CD4-positive, CD25-positive, alpha-beta regulatory T cell (primary cell): ENCODE results near the gene SNAP29. TPM values are rescaled to one million over a fixed set of nuclear protein-coding genes. Genes with fewer than 3 reads are reported as not detected.
"Not testable (repeated sequence)": the region's sequence is repeated elsewhere in the genome, so short reads cannot be mapped to it uniquely, and the experiment has no call there.

Experiments
- ATAC-seq, 2 donors: fragments of 150-1000 bp; cut with Tn5 transposase; one replicate each; pipeline ENCODE4 v1.10.0; 2021; ENCODE audit warnings: low read depth in 2 of 2, moderate number of reproducible peaks in 2 of 2, moderate library complexity in 1 of 2
- DNase-seq, 3 donors: peaks; one replicate each; pipeline versions ENCODE4 v3.0.0 to v3.0.0-alpha.2; 2012 to 2022; ENCODE audit warnings: mixed read lengths in 1 of 3
- H3K27ac ChIP-seq: one replicate; pipeline ENCODE4 v1.7.0; 2013; ENCODE audit warnings: mild to moderate bottlenecking, low read length; ENCODE audit not compliant: insufficient read depth, poor library complexity, severe bottlenecking
- H3K27me3 ChIP-seq: one replicate; pipeline ENCODE4 v1.7.0; 2013; ENCODE audit warnings: low read length; ENCODE audit not compliant: control insufficient read depth, insufficient read depth
- H3K36me3 ChIP-seq: one replicate; pipeline ENCODE4 v1.7.0; 2013; ENCODE audit warnings: mild to moderate bottlenecking, low read length, moderate library complexity; ENCODE audit not compliant: control insufficient read depth, insufficient read depth
- H3K4me1 ChIP-seq: 2 replicates; pipeline ENCODE4 v1.7.0; 2013; ENCODE audit warnings: mild to moderate bottlenecking, low read length; ENCODE audit not compliant: insufficient read depth, control insufficient read depth, poor library complexity, severe bottlenecking
- H3K4me3 ChIP-seq: one replicate; pipeline ENCODE4 v1.7.0; 2013; ENCODE audit warnings: low read depth, mild to moderate bottlenecking, low read length, moderate library complexity
- H3K9me3 ChIP-seq, 2 experiments: 1 replicate in 1 of 2; 2 replicates in 1 of 2; pipeline ENCODE4 v1.7.0; 2013; ENCODE audit warnings: low read length in 2 of 2, mild to moderate bottlenecking in 1 of 2, moderate library complexity in 1 of 2; ENCODE audit not compliant: control insufficient read depth in 2 of 2
- H3K27ac Mint-ChIP-seq, 3 donors: one replicate each; pipeline ENCODE4 v1.8.0; 2020 to 2022; ENCODE audit warnings: mild to moderate bottlenecking in 3 of 3, mixed read lengths in 3 of 3, moderate library complexity in 2 of 3
- H3K27me3 Mint-ChIP-seq: one replicate; pipeline ENCODE4 v1.8.0; 2022; ENCODE audit warnings: mild to moderate bottlenecking, mixed read lengths
- H3K36me3 Mint-ChIP-seq: one replicate; pipeline ENCODE4 v1.8.0; 2020; ENCODE audit warnings: mixed read lengths
- H3K4me1 Mint-ChIP-seq, 4 donors: one replicate each; pipeline ENCODE4 v1.8.0; 2020 to 2022; ENCODE audit warnings: mixed read lengths in 4 of 4, mild to moderate bottlenecking in 1 of 4
- H3K4me3 Mint-ChIP-seq, 4 donors: one replicate each; pipeline ENCODE4 v1.8.0; 2020 to 2022; ENCODE audit warnings: mild to moderate bottlenecking in 4 of 4, mixed read lengths in 4 of 4, moderate library complexity in 3 of 4
- H3K9me3 Mint-ChIP-seq, 7 donors: one replicate each; pipeline ENCODE4 v1.8.0; 2020 to 2022; ENCODE audit warnings: mixed read lengths in 7 of 7, mild to moderate bottlenecking in 3 of 7, moderate library complexity in 2 of 7
- polyA plus RNA-seq, 4 donors: library from polyadenylated mRNA; unstranded; fragments of 300-500 nt; fragmentation: Illumina TruSeq; gene quantifications; one replicate each; pipeline ENCODE4 v1.2.3, GENCODE V29; 2021
- total RNA-seq: library from RNA; stranded (reverse); gene quantifications from one replicate; pipeline ENCODE4 v1.2.3, GENCODE V29; 2022

SNAP29 gene
- total and polyA plus RNA-seq, 5 donors from 2014 or later = 20.1 to 34.0 (median 23.1) TPM

DNA sequence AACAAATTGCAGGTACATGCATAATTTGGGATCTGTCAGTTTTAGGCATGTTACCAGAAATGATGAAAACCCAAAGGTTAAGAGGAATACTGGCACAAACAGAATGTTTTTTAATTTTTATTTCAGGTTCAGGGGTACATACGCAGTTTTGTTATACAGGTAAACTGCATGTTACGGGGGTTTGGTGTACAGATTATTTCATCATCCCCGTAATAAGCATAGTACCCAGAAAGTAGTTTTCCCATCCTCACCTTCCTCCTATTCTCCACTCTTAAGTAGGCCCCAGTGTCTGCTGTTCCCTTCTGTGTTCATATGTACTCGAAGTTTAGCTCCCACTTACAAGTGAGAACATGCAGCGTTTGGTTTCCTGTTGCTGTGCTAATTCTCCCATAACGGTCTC is 33.2 kb upstream of the SNAP29 start:
- no peaks in the 10 kb centered on the region for H3K27me3 Mint-ChIP-seq
- no peak overlapping the region for H3K27ac Mint-ChIP-seq
- H3K9me3 ChIP-seq = no peaks in the 10 kb centered on the region
- H3K4me3 ChIP-seq = no peak overlapping the region
- peaks cover 39% of the 10 kb centered on the region for H3K36me3 ChIP-seq
- H3K4me1 ChIP-seq = no peaks in the 10 kb centered on the region
- no peak overlapping the region for H3K27ac ChIP-seq
- H3K27me3 ChIP-seq = no peaks in the 10 kb centered on the region
- H3K9me3 Mint-ChIP-seq = no peaks in the 10 kb centered on the region
- DNase-seq = no peak
- peaks cover 35% of the 10 kb centered on the region for H3K36me3 Mint-ChIP-seq
- peaks cover 0 to 14% (median 0%) of the 10 kb centered on the region in 4 donors for H3K4me1 Mint-ChIP-seq
- no peak overlapping the region for H3K4me3 Mint-ChIP-seq
- no peak for ATAC-seq

DNA sequence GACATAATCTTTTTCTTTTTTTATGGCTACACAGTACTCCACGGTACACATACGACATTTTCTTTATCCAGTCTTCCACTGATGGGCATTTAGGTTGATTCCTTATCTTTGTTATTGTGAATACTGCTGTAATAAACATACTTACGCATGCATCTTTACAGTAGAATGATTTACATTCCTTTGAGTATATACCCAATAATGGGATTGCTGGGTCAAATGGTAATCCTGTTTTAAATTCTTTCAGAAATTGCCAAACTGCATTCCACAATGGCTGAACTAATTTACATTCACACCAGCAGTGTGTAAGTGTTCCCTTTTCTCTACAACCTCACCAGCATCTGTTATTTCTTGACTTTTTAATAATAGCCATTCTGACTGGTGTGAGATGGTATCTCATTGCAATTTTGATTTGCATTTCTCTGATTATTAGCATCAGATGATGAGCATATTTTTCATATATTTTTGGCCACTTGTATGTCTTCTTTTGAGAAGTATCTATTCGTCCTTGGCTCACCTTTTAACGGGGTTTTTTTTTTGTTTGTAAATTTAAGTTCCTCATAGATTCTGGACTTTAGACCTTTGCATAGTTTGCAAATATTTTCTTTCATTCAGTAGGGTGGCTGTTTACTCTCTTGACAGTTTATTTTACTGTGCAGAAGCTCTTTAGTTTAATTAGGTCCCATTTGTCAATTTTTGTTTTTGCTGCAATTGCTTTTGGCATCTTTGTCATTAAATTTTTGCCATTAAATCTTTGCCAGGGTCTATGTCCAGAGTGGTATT is 32.2 kb upstream of the SNAP29 start:
- H3K4me3 ChIP-seq, H3K4me1 ChIP-seq, H3K27me3 Mint-ChIP-seq, H3K27ac ChIP-seq, H3K9me3 ChIP-seq, ATAC-seq, H3K27me3 ChIP-seq, DNase-seq, H3K27ac Mint-ChIP-seq, H3K9me3 Mint-ChIP-seq, H3K4me3 Mint-ChIP-seq: not testable (repeated sequence)
- Mint-ChIP-seq H3K36me3 (peaks cover 37% of the 10 kb centered on the region), H3K4me1 (peaks cover 0 to 14% (median 0%) of the 10 kb centered on the region in 4 donors)
- peaks cover 40% of the 10 kb centered on the region for H3K36me3 ChIP-seq

DNA sequence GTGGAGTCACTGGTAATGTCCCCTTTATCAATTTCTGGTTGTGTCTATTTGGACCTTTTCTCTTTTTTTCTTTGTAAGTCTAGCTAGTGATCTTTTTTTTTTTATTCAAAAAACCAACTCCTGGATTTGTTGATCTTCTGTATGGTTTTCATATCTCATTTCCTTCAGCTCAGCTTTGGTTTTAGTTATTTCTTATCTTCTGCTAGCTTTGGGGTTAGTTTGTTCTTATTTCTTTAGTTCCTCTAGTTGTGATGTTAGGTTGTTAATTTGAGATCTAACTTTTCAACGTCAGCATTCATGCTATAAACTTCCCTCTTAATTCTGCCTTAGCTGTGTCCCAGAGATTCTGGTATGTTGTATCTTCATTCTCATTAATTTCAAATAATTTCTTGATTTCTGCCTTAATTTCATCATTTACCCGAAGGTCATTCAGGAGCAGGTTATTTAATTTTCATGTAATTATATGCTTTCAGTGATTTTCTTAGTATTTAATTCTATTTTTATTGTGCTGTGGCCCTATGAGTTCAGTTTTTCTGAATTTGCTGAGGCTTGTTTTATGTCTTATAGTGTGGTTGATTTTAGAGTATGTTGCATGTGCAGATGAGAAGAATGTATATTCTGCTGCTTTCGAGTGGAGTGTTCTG is 29.2 kb upstream of the SNAP29 start:
- Mint-ChIP-seq H3K4me1 (peaks cover 0 to 14% (median 1%) of the 10 kb centered on the region in 4 donors), H3K36me3 (peaks cover 51% of the 10 kb centered on the region), H3K4me3 (no peak overlapping the region), H3K27ac (peak overlapping the region in 1 of 3 donors; percentile 4), H3K9me3 (no peaks in the 10 kb centered on the region), H3K27me3 (no peaks in the 10 kb centered on the region)
- peaks cover 43% of the 10 kb centered on the region for H3K36me3 ChIP-seq
- H3K9me3 ChIP-seq = no peaks in the 10 kb centered on the region
- H3K27ac ChIP-seq = no peak overlapping the region
- no peaks in the 10 kb centered on the region for H3K27me3 ChIP-seq
- ATAC-seq = no peak
- no peak for DNase-seq
- no peak overlapping the region for H3K4me3 ChIP-seq
- H3K4me1 ChIP-seq = no peaks in the 10 kb centered on the region

DNA sequence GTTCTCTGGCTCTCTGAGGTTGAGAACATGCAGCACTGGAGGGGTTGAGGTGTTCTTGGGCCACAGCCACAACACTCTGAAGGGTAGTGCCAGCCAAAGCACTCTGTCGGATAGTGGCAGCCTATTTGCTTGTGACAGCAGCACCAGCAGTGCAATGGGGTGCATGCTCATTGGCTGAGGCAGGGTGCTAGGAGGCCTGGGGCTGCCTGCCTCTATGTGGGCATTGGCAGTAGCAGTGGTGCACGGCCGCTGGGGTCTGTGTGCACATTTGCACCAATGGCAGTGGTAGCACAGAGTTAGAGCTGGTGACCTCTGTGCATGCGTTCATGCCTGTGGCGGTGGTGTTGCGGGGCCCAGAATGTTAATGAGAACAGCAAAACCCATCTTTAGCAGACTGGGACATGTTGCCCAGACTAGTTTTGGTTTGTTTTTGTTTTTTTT is 25.6 kb upstream of the SNAP29 start:
- Mint-ChIP-seq H3K9me3 (no peaks in the 10 kb centered on the region), H3K27ac (peak overlapping the region in 1 of 3 donors; percentile 26), H3K27me3 (no peaks in the 10 kb centered on the region), H3K36me3 (peaks cover 36% of the 10 kb centered on the region), H3K4me1 (peaks cover 7 to 14% (median 11%) of the 10 kb centered on the region in 4 donors), H3K4me3 (no peak overlapping the region)
- peaks cover 46% of the 10 kb centered on the region for H3K36me3 ChIP-seq
- no peak overlapping the region for H3K27ac ChIP-seq
- no peak overlapping the region for H3K4me3 ChIP-seq
- no peaks in the 10 kb centered on the region for H3K27me3 ChIP-seq
- H3K9me3 ChIP-seq = no peaks in the 10 kb centered on the region
- no peak for ATAC-seq
- peaks cover 4% of the 10 kb centered on the region for H3K4me1 ChIP-seq
- DNase-seq = no peak

GRCh38 chr22:20834206-20834605 is 24.6 kb upstream of the SNAP29 start:
- H3K4me3 ChIP-seq = no peak overlapping the region
- Mint-ChIP-seq H3K27me3 (no peaks in the 10 kb centered on the region), H3K4me1 (peaks cover 9 to 20% (median 14%) of the 10 kb centered on the region in 4 donors), H3K4me3 (no peak overlapping the region), H3K36me3 (peaks cover 33% of the 10 kb centered on the region), H3K27ac (no peak overlapping the region), H3K9me3 (no peaks in the 10 kb centered on the region)
- peaks cover 4% of the 10 kb centered on the region for H3K4me1 ChIP-seq
- DNase-seq (no peak), ATAC-seq (no peak)
- H3K36me3 ChIP-seq = peaks cover 42% of the 10 kb centered on the region
- H3K9me3 ChIP-seq = no peaks in the 10 kb centered on the region
- H3K27me3 ChIP-seq = no peaks in the 10 kb centered on the region
- no peak overlapping the region for H3K27ac ChIP-seq

DNA sequence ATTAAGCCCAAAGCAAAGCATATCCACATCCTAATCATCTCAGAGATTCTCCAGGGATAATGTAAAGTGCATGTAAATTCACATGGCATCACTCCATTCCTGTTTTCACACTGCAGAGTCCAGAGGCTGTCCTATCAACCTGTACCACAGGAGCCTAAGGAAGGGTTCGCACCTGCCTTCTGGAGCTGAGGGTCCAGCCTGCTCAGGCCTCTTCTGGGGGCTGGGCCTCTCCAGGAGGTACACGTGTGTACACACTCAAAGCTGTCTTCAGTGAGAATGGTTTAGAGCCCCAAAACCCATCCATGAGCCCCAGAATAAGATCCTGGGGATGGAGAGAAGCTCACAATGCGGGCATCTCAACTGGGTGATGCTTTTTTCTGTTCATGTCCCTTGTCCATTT is 24.1 kb upstream of the SNAP29 start:
- Histone ChIP-seq H3K4me1 (peaks cover 4% of the 10 kb centered on the region), H3K9me3 (no peaks in the 10 kb centered on the region), H3K27ac (no peak overlapping the region), H3K36me3 (peaks cover 38% of the 10 kb centered on the region), H3K4me3 (no peak overlapping the region), H3K27me3 (no peaks in the 10 kb centered on the region)
- peaks cover 28% of the 10 kb centered on the region for H3K36me3 Mint-ChIP-seq
- no peaks in the 10 kb centered on the region for H3K27me3 Mint-ChIP-seq
- peaks cover 5 to 21% (median 18%) of the 10 kb centered on the region in 4 donors for H3K4me1 Mint-ChIP-seq
- H3K27ac Mint-ChIP-seq = peak overlapping the region in 1 of 3 donors; percentile 47
- DNase-seq = no peak
- no peak for ATAC-seq
- no peaks in the 10 kb centered on the region for H3K9me3 Mint-ChIP-seq
- no peak overlapping the region for H3K4me3 Mint-ChIP-seq

GRCh38 chr22:20836987-20837823 is 21.6 kb upstream of the SNAP29 start:
- peaks cover 16% of the 10 kb centered on the region for H3K36me3 Mint-ChIP-seq

More at GRCh38 chr22:20836987-20837823, 21.6 kb upstream of the SNAP29 start:
- Mint-ChIP-seq H3K4me3 (no peak overlapping the region), H3K27ac (peak overlapping the region in 1 of 3 donors; percentile 30), H3K27me3 (no peaks in the 10 kb centered on the region), H3K9me3 (no peaks in the 10 kb centered on the region), H3K4me1 (peaks cover 20 to 41% (median 35%) of the 10 kb centered on the region in 4 donors)
- H3K4me1 ChIP-seq = peaks cover 17% of the 10 kb centered on the region
- H3K9me3 ChIP-seq = no peaks in the 10 kb centered on the region
- H3K36me3 ChIP-seq = peaks cover 23% of the 10 kb centered on the region
- DNase-seq (no peak), ATAC-seq (no peak)
- H3K27me3 ChIP-seq = no peaks in the 10 kb centered on the region
- H3K4me3 ChIP-seq = no peak overlapping the region
- no peak overlapping the region for H3K27ac ChIP-seq
